TTC549 (cell line): Measurements from ENCODE around the gene CKM.
A peak's percentile ranks its signal among the peaks of the same experiment; 100 is the strongest.

Source experiments
- FAIRE-seq: peaks from 2 replicates; lab custom pipeline; 2012; peaks lifted over from hg19 to GRCh38; lab: Jason Lieb, UNC

CKM gene

DNA sequence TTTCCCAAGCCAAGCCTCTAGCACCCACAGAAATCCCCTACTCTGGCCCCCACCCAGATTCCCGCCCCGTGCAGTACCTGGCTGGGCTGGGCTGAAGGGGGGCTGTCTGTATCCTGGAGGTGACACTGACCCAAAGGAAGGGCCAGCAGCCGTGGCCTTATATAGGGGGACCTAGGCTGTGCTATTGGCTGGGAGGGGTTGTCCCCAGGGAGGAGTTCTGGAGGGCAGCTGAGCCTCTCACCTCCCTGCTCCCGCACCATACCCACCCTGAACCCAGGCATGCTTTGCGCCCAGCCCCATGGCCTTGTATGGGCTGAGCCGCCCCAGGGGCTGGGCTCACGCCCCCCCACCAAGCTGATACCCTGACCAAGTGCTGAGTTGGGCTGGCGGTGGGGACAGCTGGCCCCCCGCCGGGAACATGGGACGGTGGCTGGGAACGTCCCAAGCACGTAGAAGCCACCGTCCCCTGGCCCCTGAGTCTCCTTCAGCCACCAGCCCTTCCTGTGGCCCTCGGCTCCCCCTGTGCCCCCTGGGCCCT lies at the start of gene CKM:
CKM (minus strand) TSS at position 132 of the 538 bp plus-strand sequence. CDS start 3,162 bp downstream, outside the sequence.
- FAIRE-seq: no peak

DNA sequence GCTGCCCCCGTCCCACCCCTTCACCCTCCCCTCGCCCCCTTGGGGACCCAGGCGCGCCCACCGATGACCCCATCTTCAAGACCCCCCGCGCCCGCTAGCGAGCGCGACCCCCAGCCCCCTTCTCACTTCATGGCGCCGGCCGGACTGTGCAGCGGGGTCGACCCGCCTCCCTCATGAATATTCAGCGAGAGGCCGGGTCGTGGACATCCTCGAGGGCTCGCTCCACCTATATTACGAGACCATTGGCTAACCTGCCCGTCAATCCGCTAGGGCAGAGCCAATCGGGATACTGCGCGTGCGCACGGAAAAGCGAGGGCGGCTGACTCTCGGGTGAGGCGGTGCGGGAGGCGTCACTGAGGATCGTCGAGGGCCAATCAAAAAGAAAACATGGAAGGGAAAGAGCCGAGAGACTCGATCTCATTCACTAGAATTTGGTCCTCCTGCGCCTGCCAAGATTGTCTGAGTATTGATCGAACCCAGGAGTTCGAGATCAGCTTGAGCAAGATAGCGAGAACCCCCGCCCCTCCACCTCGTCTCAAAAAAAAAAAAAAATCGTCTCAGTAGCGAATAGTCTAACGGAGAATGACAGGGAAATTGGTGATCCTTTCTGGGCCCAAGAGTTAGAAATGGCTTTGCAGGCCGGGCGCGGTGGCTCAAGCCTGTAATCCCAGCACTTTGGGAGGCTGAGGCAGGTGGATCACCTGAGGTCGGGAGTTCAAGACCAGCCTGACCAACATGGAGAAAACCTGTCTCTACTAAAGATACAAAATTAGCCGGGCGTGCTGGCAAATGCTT lies 47.9 kb upstream of the CKM start, which contains the start of gene ERCC2:
ERCC2 (minus strand) TSS at position 164 of the 795 bp plus-strand sequence; CDS start at position 131, 33 bp downstream.
- peak; percentile 76 for FAIRE-seq

DNA sequence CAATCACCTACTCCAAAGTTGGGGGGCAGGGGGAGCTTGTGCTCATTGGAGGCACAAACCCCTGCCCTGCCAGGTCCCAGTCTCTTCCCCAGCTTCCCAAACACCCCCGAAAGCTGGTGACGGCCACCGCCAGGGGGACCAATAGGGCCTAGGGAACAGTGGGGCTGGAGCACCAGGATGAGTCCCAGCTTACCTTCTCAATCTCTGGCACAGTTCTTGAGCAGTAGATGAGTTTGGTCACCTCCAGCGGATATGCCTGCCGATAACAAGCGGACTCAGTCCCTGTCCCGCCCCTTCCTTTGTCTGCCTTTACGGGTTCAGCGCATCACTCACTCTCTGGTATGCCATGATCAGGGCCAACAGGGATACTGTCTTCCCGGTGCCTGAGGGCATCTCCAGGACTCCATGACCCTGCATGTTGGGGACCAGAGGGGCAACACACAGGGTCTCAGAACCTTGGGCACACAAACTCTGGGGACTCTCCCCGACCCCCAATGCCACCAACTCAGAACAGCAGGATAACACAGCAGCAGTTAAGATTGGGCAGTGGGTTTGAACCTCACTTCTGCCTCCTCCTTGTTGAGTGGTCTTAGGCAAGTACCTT lies 46.2 kb upstream of the CKM start:
- FAIRE-seq: no peak

DNA sequence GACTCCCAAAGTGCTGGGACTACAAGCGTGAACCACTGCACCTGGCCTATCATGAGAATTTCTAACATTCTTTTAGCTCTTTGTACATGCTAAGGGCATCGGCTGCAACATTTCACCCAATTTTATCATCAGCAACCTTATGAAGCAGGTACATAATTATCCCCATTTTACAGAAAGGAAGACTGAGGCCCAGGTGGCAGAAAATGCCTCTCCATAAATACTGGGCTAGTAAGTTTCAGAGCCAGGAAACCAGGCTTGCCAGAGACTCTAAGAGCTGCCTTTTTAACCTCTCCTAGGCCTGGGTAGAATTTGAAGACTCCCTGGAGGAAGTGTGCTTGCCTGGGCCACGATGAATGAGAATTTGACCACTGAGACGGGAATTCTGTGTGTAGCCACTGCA lies 45.5 kb upstream of the CKM start:
- no peak for FAIRE-seq

DNA sequence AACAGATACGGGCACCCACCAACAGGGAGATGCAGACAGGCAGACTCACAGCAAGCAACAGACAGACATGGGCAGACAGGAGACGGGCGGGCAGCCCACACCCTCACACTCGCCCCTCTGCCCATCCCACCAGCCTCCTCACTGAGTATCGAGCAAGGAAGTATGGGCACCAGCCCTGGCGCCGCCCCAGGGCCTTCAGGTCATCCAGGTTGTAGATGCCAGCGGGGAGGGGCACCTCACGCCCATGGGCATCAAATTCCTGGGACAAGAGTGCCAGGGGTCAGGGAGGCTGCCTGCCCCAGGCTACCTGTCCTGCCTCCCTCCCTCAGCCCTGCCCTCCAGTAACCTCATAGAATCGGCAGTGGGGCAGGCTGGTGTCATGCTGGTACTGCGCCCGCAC lies 42.0 kb upstream of the CKM start:
- no peak for FAIRE-seq

DNA sequence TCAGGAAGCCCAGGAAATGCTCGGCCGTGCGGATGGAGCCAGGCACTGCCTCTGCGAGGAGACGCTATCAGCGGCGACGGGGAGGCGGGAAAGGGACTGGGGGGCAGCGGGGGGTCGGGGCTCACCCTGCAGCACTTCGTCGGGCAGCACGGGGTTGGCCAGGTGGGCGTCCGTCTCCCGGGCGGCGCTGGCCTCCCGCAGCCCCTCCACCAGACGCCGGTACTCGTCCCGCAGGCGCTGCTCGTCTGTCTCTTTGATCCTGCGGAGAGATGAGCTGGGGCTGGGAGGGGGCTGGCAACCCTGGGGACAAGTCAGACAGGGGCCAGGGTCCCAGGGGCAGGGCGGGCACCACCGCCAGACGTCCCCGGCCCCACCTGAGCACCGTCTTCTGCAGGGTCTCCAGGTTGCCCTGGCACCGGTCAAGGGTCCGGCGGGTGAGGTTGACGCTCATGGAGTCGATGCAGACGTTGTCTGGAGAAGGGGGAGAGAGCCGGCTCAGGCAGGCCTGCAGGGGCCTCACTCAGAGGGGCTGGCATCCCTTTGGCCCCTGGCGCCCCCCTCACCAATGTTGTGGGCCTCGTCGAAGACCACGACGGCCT lies 41.3 kb upstream of the CKM start:
- FAIRE-seq: no peak

DNA sequence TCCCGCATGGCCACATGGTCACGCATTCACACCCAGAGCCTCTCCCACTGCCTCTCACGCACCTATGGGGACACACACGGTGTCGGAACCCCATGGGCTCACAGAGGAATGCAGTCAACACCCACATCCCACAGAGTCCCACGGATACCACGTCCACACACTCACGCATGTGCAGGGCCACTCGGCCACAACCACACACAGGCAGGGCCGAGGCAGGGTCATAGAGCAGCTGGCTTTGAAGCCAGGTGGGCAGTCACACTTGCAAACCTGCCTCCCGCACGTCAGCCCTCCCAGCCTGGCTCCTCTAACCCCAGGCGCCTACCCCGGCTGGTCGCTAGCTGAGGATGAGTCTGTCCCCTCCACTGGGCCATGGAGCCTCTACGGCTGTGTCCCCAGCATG lies 39.6 kb upstream of the CKM start:
- FAIRE-seq: no peak

DNA sequence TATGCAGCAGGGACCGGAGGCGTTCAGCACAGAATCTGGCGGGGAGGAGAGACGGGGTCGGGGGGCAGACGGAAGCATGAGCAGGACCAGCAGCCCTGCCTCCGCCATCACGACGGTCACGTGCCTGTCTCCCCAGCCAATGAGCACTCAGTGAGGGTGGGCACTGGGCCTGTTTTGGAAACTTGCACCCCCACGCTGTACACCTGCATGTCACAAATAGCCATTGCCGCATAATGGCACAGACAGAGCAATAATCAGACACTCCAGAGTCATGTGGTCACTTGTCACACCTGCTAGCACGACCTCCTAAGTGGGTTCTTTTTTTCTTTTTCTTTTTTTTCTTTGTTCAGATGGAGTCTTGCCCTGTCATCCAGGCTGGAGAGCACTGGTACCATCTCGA lies 38.9 kb upstream of the CKM start:
- FAIRE-seq: no peak

DNA sequence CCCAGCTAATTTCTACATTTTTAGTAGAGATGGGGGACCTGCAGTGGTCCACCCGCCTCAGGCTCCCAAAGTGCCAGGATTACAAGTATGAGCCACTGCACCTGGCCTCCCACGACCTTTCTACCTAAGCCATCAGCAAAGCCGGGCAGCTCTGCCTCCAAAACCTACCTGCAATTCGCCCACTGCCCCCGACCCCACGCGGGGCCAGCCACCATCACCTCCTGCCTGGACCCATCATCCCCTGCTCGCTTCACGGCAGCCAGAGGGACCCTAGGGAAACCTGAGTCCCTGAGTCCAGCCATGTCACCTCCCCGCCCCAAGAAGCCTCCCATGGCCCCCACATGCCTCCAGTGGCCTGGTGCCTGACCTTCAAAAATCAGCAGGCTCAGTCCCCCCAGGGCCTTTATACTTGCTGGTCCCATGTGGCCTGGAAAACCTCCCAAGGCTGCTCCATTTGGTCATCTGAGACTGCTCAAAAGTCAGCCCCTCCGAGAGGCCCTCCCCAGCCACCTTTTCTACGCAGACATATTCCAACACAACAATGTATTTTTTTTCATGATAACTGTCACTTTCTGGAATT lies 35.6 kb upstream of the CKM start:
- no peak for FAIRE-seq

DNA sequence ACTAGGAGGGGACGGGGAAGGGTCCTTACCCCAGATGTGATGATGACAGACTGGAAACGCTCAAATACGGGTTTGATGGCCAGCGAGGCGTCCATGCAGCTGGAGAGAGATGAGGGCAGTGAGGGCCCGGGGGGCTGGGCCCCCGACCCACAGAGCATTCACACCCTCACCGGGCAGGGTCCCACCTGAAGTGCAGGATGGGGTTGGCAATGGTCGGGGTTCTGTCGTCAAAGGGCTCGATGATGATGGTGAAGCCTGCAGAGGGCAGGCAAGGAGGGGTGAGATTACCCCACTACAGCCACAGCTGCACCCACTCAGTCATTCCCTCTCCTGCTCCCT lies 34.7 kb upstream of the CKM start:
- FAIRE-seq: no peak

DNA sequence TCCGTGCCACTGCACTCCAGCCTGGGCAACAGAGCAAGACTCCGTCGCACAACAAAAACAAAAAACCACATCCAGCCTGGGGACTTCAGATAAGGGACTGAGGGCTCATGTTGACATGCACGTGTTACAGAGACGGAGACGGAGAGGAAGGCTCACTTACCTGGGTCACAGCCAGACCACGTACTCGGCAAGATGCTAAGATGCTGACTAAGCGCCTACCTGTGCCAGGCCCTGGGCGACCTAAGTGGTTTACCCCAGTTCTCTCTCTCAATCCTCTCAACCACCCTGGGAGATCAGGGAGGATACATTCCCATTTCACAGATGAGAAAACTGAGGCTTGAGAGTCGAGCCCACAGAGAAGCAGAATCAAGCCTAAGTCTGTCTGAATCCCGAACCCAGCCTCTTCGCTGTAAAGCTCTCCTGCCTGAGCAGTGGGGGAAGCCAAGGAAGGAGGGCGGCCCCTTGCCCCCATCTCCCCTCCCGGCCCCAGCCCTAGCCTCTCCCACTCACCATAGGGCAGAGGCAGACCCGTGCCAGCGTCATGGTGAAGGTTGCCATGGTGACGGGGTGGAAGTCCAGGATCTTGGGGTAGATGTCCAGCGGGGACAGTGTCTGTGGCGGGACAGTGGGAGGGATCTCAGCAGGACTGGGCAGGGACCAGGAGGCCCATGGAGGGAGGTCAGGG lies 34.2 kb upstream of the CKM start:
- no peak for FAIRE-seq

DNA sequence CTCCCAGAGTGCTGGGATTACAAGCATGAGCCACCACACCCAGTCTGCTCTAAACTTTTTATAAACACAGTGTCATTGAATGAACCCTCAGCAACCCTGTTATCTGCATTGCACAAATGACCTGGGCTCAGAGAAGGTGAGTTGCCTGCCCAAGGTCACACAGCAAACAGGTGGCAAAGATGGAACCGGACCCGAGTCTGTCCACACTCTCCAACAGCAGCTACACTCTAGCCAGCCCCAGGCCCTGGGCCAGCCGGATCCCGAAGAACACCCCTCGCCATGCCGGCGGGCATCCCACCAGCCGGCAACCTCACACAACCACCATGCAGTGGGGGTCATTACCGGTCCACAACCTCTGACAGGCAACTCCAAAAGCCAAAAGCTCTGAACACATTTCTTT lies 33.2 kb upstream of the CKM start:
- FAIRE-seq: no peak

DNA sequence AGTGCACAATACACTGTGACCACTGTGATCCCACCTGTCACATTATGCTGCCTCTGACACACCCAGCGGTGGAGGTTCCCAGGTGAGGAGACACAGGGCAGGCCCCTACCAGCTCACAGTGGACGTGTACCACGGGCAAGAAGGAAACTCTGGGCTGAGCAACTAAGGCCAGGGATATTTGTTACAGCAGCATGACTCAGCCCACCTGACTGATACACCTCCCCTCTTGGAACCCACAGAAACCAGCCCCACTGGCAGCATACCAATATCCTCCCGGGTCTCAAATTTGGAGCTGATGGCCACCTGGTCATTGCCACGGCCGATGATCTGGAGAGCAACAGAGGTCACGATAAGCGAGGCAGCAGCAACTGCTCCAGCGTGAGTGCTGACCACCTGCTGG lies 32.7 kb upstream of the CKM start:
- no peak for FAIRE-seq

DNA sequence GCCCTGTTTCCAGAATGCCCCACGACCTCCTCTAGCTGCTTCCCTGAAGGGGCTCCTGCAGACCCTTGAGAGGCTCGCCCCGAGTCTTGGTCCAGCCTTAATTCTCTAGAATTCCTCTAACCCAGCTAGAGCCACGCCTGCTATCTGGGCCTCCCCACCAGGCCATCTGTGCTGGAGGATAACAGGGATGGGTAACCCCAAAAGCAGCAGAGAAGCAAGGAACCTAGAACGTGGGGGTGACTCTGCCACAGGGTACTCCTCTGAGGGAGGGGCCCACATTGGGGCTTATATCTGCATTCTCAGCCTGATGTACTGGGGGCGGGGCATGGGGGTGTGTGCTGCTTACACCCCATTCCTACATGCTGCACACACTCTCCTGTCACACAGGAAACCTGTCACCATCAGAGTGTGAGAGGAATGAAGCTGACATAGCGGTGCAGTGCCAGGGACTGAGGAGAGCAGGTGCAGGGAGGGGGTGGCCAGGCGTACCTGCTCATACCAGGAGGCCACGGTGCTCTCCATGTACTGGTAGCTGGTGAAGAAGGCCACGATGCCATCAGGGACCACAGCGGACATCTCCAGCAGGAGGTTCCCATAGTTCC lies 31.7 kb upstream of the CKM start:
- no peak for FAIRE-seq

DNA sequence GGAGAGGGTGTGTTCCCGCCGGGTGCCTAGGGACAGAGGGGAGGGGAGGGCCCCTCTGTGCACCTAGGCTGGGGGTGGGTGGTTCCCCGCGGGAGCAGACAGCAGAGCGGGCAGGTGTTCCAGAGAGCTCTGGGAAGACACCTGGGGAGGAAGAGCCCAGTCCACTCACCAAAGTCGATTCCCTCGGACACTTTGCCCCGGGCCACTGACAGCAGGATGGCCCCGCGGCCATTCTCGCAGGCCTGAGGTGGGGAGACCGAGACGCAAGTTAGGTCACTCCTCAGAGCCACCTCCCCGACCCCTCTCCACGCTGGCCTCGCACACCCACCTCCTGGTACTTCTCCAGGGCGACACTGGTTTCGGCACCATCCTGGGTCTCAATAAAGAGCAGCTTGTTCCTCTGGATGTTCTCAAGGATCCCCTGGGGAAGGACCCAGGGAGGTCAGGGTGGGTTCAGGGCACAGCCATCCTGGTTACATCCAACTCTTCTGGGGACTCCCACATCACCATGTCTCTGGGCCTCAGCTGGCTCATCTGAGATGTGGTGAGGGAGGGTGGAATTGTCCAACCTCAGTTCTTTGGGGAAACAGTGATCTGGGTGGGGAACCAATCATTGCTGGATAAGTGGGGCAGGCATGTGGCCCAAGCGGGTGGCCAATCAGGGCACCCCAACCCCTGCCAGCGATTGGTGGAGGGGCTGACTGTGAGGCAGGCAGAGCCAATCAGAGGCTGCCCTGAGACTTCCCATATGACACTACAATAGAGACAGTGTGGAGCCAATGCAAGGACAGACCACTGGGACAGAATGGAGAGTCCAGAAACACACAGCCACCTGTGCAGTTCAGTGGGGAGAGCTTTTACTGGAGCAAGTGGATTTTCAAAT lies 30.5 kb upstream of the CKM start:
- no peak for FAIRE-seq

DNA sequence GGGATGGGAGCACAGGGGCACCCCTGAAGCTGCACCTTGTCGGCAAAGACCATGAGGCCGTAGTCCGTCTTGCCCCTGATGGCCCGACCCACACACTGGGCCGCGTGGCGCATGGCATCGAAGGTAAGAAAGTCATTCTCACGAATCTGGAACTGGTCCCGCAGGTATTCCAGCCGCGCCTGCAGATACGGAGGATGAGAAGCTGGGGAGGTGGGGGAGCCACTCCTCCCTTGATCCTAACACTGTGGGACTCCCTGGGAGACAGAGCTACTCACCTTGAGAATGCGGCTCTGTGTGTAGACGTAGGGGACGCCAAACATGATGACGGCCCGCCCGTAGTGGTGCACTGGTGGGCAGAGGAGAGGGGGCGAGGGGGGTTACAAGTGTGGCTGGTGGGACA lies 29.8 kb upstream of the CKM start:
- no peak for FAIRE-seq

DNA sequence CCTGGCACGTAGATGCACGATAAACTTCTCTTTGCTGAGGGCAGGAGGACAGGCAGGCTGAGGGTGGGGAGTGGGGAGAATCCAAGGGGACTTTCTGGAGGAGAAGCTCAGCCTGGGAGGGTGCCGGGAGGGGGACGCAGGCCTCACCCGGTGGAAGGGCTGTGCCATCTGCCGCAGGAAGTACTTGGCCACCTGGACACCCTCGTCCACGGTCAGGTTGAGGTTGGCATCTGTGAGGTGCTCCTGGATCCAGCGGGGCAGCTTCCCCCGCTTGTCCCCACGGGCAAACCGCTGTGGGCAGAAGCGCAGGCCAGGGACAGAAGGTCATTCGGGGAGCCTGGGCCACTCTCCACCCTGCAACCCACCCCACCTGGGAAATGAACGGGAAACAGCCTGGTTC lies 29.4 kb upstream of the CKM start:
- no peak for FAIRE-seq

DNA sequence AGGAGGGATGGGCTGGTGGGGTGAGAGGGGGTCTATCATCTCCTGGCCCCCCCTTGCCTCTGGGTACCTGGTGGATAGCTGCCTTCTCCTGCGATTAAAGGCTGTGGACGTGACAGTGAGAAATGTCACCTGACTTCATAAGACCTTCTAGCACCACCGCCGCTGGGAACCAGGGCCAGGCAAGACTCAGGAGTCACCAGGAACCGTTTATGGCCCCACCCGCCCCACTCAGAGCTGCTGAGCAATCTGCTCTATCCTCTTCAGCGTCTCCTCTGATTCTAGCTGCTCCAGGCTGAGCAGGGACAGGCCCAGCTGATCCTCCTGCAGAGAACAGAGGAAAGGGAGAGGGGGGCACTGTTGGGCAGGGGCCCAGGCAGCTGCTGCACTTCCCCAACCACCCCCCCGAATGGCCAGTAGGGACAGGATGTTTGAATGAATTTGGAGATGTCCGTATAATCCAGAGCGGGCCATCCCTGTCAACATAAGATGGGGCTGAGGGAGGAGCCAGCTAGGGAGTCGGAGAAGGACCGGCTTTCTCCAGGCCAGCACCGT lies 28.8 kb upstream of the CKM start:
- no peak for FAIRE-seq

DNA sequence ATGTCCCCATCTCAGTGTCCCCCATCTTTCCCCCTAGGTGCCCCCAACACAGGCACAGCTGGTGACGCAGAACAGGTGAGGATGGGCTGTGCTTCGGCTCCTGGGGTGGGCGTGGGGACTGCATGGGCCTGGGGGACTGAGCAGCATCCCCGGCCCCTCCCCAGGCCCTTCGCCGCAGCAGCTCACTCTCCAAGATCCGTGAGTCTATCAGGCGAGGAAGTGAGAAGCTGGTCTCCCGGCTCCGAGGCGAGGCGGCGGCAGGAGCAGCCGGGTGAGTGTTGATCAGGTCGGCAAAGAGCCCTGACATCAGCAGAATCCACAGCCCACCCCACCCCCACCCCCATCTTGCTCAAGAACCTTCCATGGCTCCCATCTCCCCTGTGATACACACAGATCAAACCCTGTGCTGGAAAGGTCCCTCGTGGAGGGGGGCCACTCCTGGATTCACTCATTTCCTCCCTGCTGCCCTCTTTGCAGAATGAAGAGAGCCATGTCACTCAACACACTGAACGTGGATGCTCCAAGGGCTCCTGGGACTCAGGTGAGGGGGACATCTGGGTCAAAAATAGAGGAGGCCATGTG lies 27.9 kb upstream of the CKM start:
- FAIRE-seq: no peak

DNA sequence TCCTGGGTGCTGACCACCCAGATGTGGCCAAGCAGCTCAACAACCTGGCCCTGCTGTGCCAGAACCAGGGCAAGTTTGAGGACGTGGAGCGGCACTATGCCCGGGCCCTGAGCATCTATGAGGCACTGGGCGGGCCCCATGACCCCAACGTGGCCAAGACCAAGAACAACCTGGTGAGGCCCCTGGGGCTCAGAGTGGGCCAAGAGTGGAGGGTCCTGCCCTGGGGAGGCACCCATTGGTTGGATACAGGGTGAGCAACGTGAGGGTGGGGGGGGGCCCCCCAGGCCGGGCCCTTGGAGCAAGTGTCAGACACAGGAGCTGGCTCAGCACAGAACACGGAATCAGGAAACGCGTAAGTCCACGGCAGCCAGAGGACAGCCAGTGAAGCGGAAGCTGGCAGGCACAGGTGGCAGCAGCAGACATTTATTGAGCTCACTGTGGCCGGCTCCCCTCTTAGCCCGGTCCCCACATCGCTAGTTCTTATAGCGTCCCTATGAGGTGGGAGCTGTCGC lies 26.8 kb upstream of the CKM start:
- no peak for FAIRE-seq
